Measurements from ENCODE around the gene SKIDA1. TPM values are rescaled to one million over a fixed set of nuclear protein-coding genes. Genes with fewer than 3 reads are reported as not detected.

Gene SKIDA1
- total RNA-seq, 1 experiment from 2014 or later, result 6.3 TPM

GRCh38 chr10:21513405-21513788 lies 12.1 kb downstream of the SKIDA1 start:
- peaks cover 51% of the 10 kb centered on the region for H3K4me1 ChIP-seq

GRCh38 chr10:21512573-21513404 lies 12.7 kb downstream of the SKIDA1 start:
- H3K4me1 ChIP-seq, result peaks cover 46% of the 10 kb centered on the region
- CTCF ChIA-PET, result no interaction called here
- no peak for DNase-seq
- H3K27ac Mint-ChIP-seq (ENCODE audit: unreplicated experiment), result no peak overlapping the region
- H3K27me3 ChIP-seq (replicated peaks; ENCODE audit: control insufficient read depth, insufficient read depth, low read length), result no peaks in the 10 kb centered on the region
- peaks cover 5% of the 10 kb centered on the region for H3K36me3 Mint-ChIP-seq (ENCODE audit: insufficient read depth, unreplicated experiment)
- H3K9me3 Mint-ChIP-seq (ENCODE audit: unreplicated experiment), result no peaks in the 10 kb centered on the region
- no peak overlapping the region for H3K4me3 Mint-ChIP-seq (ENCODE audit: unreplicated experiment)
- POLR2A ChIA-PET, result interaction anchor here (0.6 kb wide), 1 partner anchor 20 kb away, joined by 3 read pairs; no protein-coding TSS in a partner anchor
- H3K4me1 Mint-ChIP-seq (ENCODE audit: low read depth, unreplicated experiment), result peaks cover 58% of the 10 kb centered on the region
- intact Hi-C loops (cut with micrococcal nuclease; ENCODE audit: unreplicated experiment), result no loop called here
- no peaks in the 10 kb centered on the region for H3K36me3 ChIP-seq (ENCODE audit: control insufficient read depth, insufficient read depth, low read length)
- no peaks in the 10 kb centered on the region for H3K27me3 Mint-ChIP-seq (ENCODE audit: insufficient read depth, unreplicated experiment)
- H3K9me3 ChIP-seq, result no peaks in the 10 kb centered on the region
- no TSS peak for BruUV-seq (replicated peaks)
- no peak for TF ChIP-seq CTCF (IDR thresholded peaks at IDR 0.05; ENCODE audit: insufficient read depth in 1 of 2, low read depth in 1 of 2, low read length in 1 of 2, severe bottlenecking in 1 of 2, unreplicated experiment in 1 of 2)
- H3K4me3 ChIP-seq (ENCODE audit: low read depth, low read length), result no peak overlapping the region

More at GRCh38 chr10:21513405-21513788, 12.1 kb downstream of the SKIDA1 start:
- H3K36me3 ChIP-seq (ENCODE audit: control insufficient read depth, insufficient read depth, low read length), result no peaks in the 10 kb centered on the region
- Mint-ChIP-seq H3K4me1 (ENCODE audit: low read depth, unreplicated experiment) (peaks cover 60% of the 10 kb centered on the region), H3K27ac (ENCODE audit: unreplicated experiment) (no peak overlapping the region), H3K9me3 (ENCODE audit: unreplicated experiment) (no peaks in the 10 kb centered on the region), H3K36me3 (ENCODE audit: insufficient read depth, unreplicated experiment) (peaks cover 5% of the 10 kb centered on the region), H3K4me3 (ENCODE audit: unreplicated experiment) (no peak overlapping the region), H3K27me3 (ENCODE audit: insufficient read depth, unreplicated experiment) (no peaks in the 10 kb centered on the region)
- no TSS peak for BruUV-seq (replicated peaks)
- H3K4me3 ChIP-seq (ENCODE audit: low read depth, low read length), result no peak overlapping the region
- ChIA-PET CTCF (no interaction called here), POLR2A (no interaction called here)
- no peak for TF ChIP-seq CTCF (IDR thresholded peaks at IDR 0.05; ENCODE audit: insufficient read depth in 1 of 2, low read depth in 1 of 2, low read length in 1 of 2, severe bottlenecking in 1 of 2, unreplicated experiment in 1 of 2)
- no peaks in the 10 kb centered on the region for H3K27me3 ChIP-seq (replicated peaks; ENCODE audit: control insufficient read depth, insufficient read depth, low read length)
- intact Hi-C loops (cut with micrococcal nuclease; ENCODE audit: unreplicated experiment), result no loop called here
- no peak for DNase-seq
- H3K9me3 ChIP-seq, result no peaks in the 10 kb centered on the region

- ChIA-PET CTCF (no interaction called here), POLR2A (no interaction called here)
- Mint-ChIP-seq H3K27ac (ENCODE audit: unreplicated experiment) (no peak overlapping the region), H3K9me3 (ENCODE audit: unreplicated experiment) (no peaks in the 10 kb centered on the region), H3K4me3 (ENCODE audit: unreplicated experiment) (no peak overlapping the region), H3K27me3 (ENCODE audit: insufficient read depth, unreplicated experiment) (no peaks in the 10 kb centered on the region), H3K4me1 (ENCODE audit: low read depth, unreplicated experiment) (peaks cover 62% of the 10 kb centered on the region), H3K36me3 (ENCODE audit: insufficient read depth, unreplicated experiment) (peaks cover 4% of the 10 kb centered on the region)
- no peak for TF ChIP-seq CTCF (IDR thresholded peaks at IDR 0.05; ENCODE audit: insufficient read depth in 1 of 2, low read depth in 1 of 2, low read length in 1 of 2, severe bottlenecking in 1 of 2, unreplicated experiment in 1 of 2)
- BruUV-seq (replicated peaks), result no TSS peak
- Histone ChIP-seq H3K4me1 (peaks cover 45% of the 10 kb centered on the region), H3K9me3 (no peaks in the 10 kb centered on the region), H3K27me3 (replicated peaks; ENCODE audit: control insufficient read depth, insufficient read depth, low read length) (no peaks in the 10 kb centered on the region), H3K36me3 (ENCODE audit: control insufficient read depth, insufficient read depth, low read length) (no peaks in the 10 kb centered on the region), H3K4me3 (ENCODE audit: low read depth, low read length) (no peak overlapping the region)
- intact Hi-C loops (cut with micrococcal nuclease; ENCODE audit: unreplicated experiment), result no loop called here
- no peak for DNase-seq
Measured at GRCh38 chr10:21511946-21512572, 13.4 kb downstream of the SKIDA1 start.

Measured in Caco-2 (cell line).